ENCODE results near the gene SH3PXD2A. TPM values are rescaled to one million over a fixed set of nuclear protein-coding genes. Genes with fewer than 3 reads are reported as not detected.

SH3PXD2A gene
- total and polyA plus RNA-seq, 2 experiments from 2014 or later: 1.8 to 5.0 TPM

- no peak for TF ChIP-seq ZNF462 (CRISPR knock-in tag; IDR thresholded peaks at IDR 0.05)
Observed at GRCh38 chr10:103676058-103676785, 179.2 kb downstream of the SH3PXD2A start (continued).

GRCh38 chr10:103673606-103674005 lies 181.8 kb downstream of the SH3PXD2A start:
- Mint-ChIP-seq H3K27ac (no peak overlapping the region), H3K4me1 (peaks cover 32% of the 10 kb centered on the region), H3K27me3 (ENCODE audit: insufficient read depth, low read depth, poor library complexity) (peaks cover 8% of the 10 kb centered on the region), H3K4me3 (no peak overlapping the region), H3K9me3 (no peaks in the 10 kb centered on the region), H3K36me3 (ENCODE audit: low read depth) (no peaks in the 10 kb centered on the region)
- Histone ChIP-seq H3K27me3 (ENCODE audit: insufficient read depth) (no peaks in the 10 kb centered on the region), H3K4me1 (ENCODE audit: insufficient read depth) (peaks cover 8% of the 10 kb centered on the region; the same call in 1 of the 2 replicates), H3F3A (replicated peaks; ENCODE audit: low read depth) (no peaks in the 10 kb centered on the region), H3K4me2 (no peak overlapping the region), H2AFZ (no peak overlapping the region), H4K20me1 (replicated peaks; ENCODE audit: insufficient read depth) (no peaks in the 10 kb centered on the region), H3K9me2 (ENCODE audit: insufficient read depth) (no peaks in the 10 kb centered on the region), H3K27ac (ENCODE audit: low read depth) (no peak overlapping the region), H3K36me3 (ENCODE audit: insufficient read depth) (no peaks in the 10 kb centered on the region), H3K79me2 (replicated peaks; ENCODE audit: insufficient read depth) (no peaks in the 10 kb centered on the region), H3K4me3 (no peak overlapping the region)
- DNase-seq (ENCODE audit: low spot score): no peak
- no peak for ATAC-seq
- TF ChIP-seq CTCF (conservative IDR thresholded peaks at IDR 0.05; ENCODE audit: low read depth in 2 of 2) (no peak), JUNB (IDR thresholded peaks at IDR 0.05; ENCODE audit: unreplicated experiment) (no peak), ZNF331 (CRISPR knock-in tag; IDR thresholded peaks at IDR 0.05; ENCODE audit: low read depth) (no peak), NANOG (IDR thresholded peaks at IDR 0.05; ENCODE audit: borderline replicate concordance) (no peak), ETS1 (IDR thresholded peaks at IDR 0.05) (no peak), EZH2 (IDR thresholded peaks at IDR 0.05; ENCODE audit: low read depth, unreplicated experiment) (no peak), REST (IDR thresholded peaks at IDR 0.05; ENCODE audit: unreplicated experiment) (no peak), ZNF114 (CRISPR knock-in tag; IDR thresholded peaks at IDR 0.05) (no peak), EZH2phosphoT487 (IDR thresholded peaks at IDR 0.05; ENCODE audit: unreplicated experiment) (no peak)
